ENCODE results near the gene DTX2. TPM values are rescaled to one million over a fixed set of nuclear protein-coding genes. Genes with fewer than 3 reads are reported as not detected.

The DTX2 gene
- total RNA-seq, 2 donors from 2014 or later = 34.1 to 38.3 TPM

DNA sequence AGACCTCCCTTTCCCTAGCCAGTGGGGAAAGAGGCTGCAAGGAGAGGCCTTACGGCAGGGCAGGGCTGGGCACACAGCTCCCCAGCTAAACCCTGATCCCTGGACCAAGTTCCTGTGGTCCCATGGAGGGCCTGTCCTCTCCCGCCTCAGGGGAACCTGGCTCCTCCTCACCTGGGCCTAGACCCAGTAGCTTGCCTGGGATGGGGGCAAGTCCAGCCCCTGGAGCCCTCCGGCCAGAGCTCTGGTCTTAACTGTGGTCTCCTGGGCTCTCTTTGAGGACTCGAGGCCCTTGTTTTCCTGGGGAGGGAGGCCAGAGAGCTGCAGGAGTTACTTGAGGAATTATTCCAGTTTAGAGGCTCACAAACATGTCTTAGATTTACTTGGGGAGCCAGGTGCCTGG lies 35.3 kb upstream of the DTX2 start:
- H3K27me3 Mint-ChIP-seq (ENCODE audit: insufficient read depth) = no peaks in the 10 kb centered on the region
- H3K27ac Mint-ChIP-seq = no peak overlapping the region
- no peaks in the 10 kb centered on the region for H3K4me1 ChIP-seq (ENCODE audit: control insufficient read depth, insufficient read depth, low read length)
- H3K4me1 Mint-ChIP-seq = peaks cover 11% of the 10 kb centered on the region
- no peaks in the 10 kb centered on the region for H3K36me3 ChIP-seq (ENCODE audit: control insufficient read depth, insufficient read depth, low read length)
- H3K36me3 Mint-ChIP-seq (ENCODE audit: low read depth) = no peaks in the 10 kb centered on the region
- no peaks in the 10 kb centered on the region for H3K9me3 ChIP-seq (ENCODE audit: control insufficient read depth, low read length)
- 92 to 100% methylated on average over 1 to 4 of the region's 4 CpGs for WGBS, 2 experiments (ENCODE audit: insufficient coverage in 1 of 2, insufficient read length in 1 of 2)
- H3K27me3 ChIP-seq (ENCODE audit: control insufficient read depth, insufficient read depth, low read length, poor library complexity, severe bottlenecking) = no peaks in the 10 kb centered on the region
- H3K27ac ChIP-seq (ENCODE audit: low read depth, low read length) = no peak overlapping the region
- no peak overlapping the region for H3K9ac ChIP-seq (ENCODE audit: extremely low read depth, low read length, poor library complexity, severe bottlenecking)
- H3K9me3 Mint-ChIP-seq = no peaks in the 10 kb centered on the region
- no peak overlapping the region for H3K4me3 Mint-ChIP-seq
- no peak for DNase-seq
- no peak overlapping the region for H3K4me3 ChIP-seq (ENCODE audit: low read length)
- TF ChIP-seq, protein P1, sequence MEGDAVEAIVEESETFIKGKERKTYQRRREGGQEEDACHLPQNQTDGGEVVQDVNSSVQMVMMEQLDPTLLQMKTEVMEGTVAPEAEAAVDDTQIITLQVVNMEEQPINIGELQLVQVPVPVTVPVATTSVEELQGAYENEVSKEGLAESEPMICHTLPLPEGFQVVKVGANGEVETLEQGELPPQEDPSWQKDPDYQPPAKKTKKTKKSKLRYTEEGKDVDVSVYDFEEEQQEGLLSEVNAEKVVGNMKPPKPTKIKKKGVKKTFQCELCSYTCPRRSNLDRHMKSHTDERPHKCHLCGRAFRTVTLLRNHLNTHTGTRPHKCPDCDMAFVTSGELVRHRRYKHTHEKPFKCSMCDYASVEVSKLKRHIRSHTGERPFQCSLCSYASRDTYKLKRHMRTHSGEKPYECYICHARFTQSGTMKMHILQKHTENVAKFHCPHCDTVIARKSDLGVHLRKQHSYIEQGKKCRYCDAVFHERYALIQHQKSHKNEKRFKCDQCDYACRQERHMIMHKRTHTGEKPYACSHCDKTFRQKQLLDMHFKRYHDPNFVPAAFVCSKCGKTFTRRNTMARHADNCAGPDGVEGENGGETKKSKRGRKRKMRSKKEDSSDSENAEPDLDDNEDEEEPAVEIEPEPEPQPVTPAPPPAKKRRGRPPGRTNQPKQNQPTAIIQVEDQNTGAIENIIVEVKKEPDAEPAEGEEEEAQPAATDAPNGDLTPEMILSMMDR (conservative IDR thresholded peaks at IDR 0.05) = no peak

DNA sequence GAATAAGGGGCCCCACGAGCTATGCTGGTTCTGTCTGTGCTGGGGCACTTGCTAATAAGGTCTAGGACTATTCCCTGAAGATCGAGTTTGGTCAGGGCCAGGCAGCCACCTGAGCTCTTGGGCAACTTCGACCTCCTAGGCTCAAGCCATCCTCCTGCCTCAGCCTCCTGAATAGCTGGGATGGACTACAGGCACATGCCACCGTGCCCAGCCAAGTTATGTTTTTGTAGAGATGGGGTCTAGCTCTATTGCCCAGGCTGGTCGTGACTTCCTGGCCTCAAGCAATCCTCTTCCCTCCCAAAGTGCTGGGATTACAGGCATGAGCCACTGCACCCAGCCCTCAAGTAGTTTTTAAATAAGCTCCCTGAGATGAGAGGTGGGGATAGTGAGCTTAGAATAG lies 33.9 kb upstream of the DTX2 start:
- H3K9me3 ChIP-seq (ENCODE audit: control insufficient read depth, low read length) = no peaks in the 10 kb centered on the region
- no peaks in the 10 kb centered on the region for H3K27me3 Mint-ChIP-seq (ENCODE audit: insufficient read depth)
- no peak overlapping the region for H3K9ac ChIP-seq (ENCODE audit: extremely low read depth, low read length, poor library complexity, severe bottlenecking)
- no peak for DNase-seq
- 85 to 96% methylated on average over 4 to 5 of the region's 5 CpGs for WGBS, 2 experiments (ENCODE audit: insufficient coverage in 1 of 2, insufficient read length in 1 of 2)
- no peak overlapping the region for H3K4me3 ChIP-seq (ENCODE audit: low read length)
- no peak overlapping the region for H3K27ac ChIP-seq (ENCODE audit: low read depth, low read length)
- H3K4me3 Mint-ChIP-seq = no peak overlapping the region
- no peaks in the 10 kb centered on the region for H3K9me3 Mint-ChIP-seq
- TF ChIP-seq, protein P1 (conservative IDR thresholded peaks at IDR 0.05) = no peak
- no peaks in the 10 kb centered on the region for H3K4me1 ChIP-seq (ENCODE audit: control insufficient read depth, insufficient read depth, low read length)
- no peaks in the 10 kb centered on the region for H3K27me3 ChIP-seq (ENCODE audit: control insufficient read depth, insufficient read depth, low read length, poor library complexity, severe bottlenecking)
- no peaks in the 10 kb centered on the region for H3K36me3 Mint-ChIP-seq (ENCODE audit: low read depth)
- peaks cover 11% of the 10 kb centered on the region for H3K4me1 Mint-ChIP-seq
- H3K36me3 ChIP-seq (ENCODE audit: control insufficient read depth, insufficient read depth, low read length) = no peaks in the 10 kb centered on the region
- no peak overlapping the region for H3K27ac Mint-ChIP-seq

DNA sequence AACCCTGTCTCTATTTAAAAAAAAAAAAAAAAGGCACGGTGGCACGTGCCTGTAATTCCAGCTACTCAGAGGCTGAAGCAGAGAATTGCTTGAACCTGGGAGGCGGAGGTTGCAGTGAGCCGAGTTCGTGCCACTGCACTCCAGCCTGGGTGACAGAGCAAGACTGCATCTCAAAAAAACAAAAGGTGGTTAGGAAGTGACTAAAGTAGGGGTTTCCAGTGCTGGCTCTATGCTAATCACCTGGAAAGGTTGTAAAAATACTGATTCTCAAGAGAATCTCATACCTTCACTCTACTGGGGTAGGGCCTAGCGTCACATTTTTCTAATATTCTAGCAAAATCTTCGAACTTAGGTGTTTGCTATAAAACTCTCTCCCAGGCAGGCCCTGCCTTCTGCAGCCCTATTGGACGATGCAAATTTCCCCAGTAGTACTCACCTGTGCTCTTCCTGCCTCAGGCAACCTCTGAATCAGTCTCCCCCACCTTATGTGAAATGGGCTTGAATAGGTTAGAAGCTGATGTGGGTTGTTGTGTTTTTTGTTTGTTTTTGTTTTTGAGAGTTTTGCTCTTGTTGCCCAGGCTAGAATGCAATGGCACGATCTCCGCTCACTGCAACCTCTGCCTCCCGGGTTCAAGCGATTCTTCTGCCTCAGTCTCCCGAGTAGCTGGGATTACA lies 33.2 kb upstream of the DTX2 start:
- Histone ChIP-seq H3K27me3 (ENCODE audit: control insufficient read depth, insufficient read depth, low read length, poor library complexity, severe bottlenecking) (no peaks in the 10 kb centered on the region), H3K9ac (ENCODE audit: extremely low read depth, low read length, poor library complexity, severe bottlenecking) (no peak overlapping the region), H3K9me3 (ENCODE audit: control insufficient read depth, low read length) (no peaks in the 10 kb centered on the region), H3K27ac (ENCODE audit: low read depth, low read length) (no peak overlapping the region), H3K4me1 (ENCODE audit: control insufficient read depth, insufficient read depth, low read length) (no peaks in the 10 kb centered on the region), H3K36me3 (ENCODE audit: control insufficient read depth, insufficient read depth, low read length) (no peaks in the 10 kb centered on the region), H3K4me3 (ENCODE audit: low read length) (no peak overlapping the region)
- no peaks in the 10 kb centered on the region for H3K9me3 Mint-ChIP-seq
- TF ChIP-seq, protein P1 (conservative IDR thresholded peaks at IDR 0.05) = no peak
- H3K4me3 Mint-ChIP-seq = no peak overlapping the region
- peaks cover 9% of the 10 kb centered on the region for H3K4me1 Mint-ChIP-seq
- no peak overlapping the region for H3K27ac Mint-ChIP-seq
- H3K27me3 Mint-ChIP-seq (ENCODE audit: insufficient read depth) = no peaks in the 10 kb centered on the region
- no peak for DNase-seq
- H3K36me3 Mint-ChIP-seq (ENCODE audit: low read depth) = no peaks in the 10 kb centered on the region
- 89 to 91% methylated on average over 8 to 13 of the region's 13 CpGs for WGBS, 2 experiments (ENCODE audit: insufficient coverage in 1 of 2, insufficient read length in 1 of 2)
